GM10248 (cell line): ENCODE results near the gene DSTN.

Experiments
- CTCF ChIA-PET: fragments of 300-600 bp; sonication (Branson Sonifier 250); formaldehyde crosslinking; extraction: SDS; loops from one replicate; lab custom pipeline; 2021; ENCODE audit warnings: antibody characterized with exemption; lab: Yijun Ruan, JAX
- POLR2A ChIA-PET: fragments of 350-650 bp; sonication (Branson Sonifier 250); formaldehyde crosslinking; extraction: SDS; loops from one replicate; lab custom pipeline; 2020; ENCODE audit warnings: antibody characterized with exemption; lab: Yijun Ruan, JAX
- DNase-seq: peaks from one replicate; pipeline ENCODE4 v3.0.0; 2012; ENCODE audit errors: extremely low spot score
- TF ChIP-seq, protein P1 (sequence below): IDR thresholded peaks from 2 replicates; pipeline ENCODE4 v1.5.1; 2012; ENCODE audit warnings: mild to moderate bottlenecking, low read depth; ENCODE audit errors: extremely low read depth, missing control alignments, control extremely low read depth

The DSTN gene

DNA sequence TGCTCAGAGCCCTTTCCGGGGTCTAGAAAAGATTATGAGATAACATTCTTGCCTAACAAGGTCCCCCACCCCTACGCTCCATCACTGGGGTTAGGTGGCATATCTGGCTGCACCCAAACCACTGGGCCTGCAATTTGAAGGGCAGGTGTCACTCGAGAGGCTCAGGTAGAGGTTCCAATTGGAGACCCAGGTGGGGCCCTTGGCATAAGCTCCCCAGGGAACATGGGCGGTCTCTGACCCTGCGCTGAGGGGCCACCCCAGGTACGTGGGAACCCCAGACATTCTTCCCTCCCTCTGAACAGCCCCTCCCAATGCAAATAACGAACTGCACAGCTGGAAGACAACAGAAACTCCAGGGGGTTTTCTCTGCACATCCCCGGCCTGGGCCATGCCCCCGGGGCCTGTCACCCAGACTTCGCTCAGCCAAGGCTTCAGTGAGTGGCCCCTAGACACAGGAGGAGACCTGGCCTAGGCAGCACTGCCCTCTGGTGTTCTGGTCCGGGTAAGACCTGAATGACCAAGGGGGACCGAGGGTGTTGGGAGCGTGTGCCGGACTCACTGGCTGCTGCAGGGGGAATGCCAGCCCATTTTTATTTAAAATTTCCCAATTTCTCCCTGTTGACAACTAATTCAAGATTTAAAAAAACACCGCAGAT, 47.5 kb downstream of the DSTN start:
- peak; percentile 74 for DNase-seq
- TF ChIP-seq, protein P1, sequence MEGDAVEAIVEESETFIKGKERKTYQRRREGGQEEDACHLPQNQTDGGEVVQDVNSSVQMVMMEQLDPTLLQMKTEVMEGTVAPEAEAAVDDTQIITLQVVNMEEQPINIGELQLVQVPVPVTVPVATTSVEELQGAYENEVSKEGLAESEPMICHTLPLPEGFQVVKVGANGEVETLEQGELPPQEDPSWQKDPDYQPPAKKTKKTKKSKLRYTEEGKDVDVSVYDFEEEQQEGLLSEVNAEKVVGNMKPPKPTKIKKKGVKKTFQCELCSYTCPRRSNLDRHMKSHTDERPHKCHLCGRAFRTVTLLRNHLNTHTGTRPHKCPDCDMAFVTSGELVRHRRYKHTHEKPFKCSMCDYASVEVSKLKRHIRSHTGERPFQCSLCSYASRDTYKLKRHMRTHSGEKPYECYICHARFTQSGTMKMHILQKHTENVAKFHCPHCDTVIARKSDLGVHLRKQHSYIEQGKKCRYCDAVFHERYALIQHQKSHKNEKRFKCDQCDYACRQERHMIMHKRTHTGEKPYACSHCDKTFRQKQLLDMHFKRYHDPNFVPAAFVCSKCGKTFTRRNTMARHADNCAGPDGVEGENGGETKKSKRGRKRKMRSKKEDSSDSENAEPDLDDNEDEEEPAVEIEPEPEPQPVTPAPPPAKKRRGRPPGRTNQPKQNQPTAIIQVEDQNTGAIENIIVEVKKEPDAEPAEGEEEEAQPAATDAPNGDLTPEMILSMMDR, result peak; percentile 48
- ChIA-PET POLR2A (no interaction called here), CTCF (interaction anchor here (0.7 to 3.5 kb wide), 12 partner anchors 10 to 321 kb away, joined by 3 to 19 read pairs (median 6); partner anchors contain the start of gene BFSP1)

DNA sequence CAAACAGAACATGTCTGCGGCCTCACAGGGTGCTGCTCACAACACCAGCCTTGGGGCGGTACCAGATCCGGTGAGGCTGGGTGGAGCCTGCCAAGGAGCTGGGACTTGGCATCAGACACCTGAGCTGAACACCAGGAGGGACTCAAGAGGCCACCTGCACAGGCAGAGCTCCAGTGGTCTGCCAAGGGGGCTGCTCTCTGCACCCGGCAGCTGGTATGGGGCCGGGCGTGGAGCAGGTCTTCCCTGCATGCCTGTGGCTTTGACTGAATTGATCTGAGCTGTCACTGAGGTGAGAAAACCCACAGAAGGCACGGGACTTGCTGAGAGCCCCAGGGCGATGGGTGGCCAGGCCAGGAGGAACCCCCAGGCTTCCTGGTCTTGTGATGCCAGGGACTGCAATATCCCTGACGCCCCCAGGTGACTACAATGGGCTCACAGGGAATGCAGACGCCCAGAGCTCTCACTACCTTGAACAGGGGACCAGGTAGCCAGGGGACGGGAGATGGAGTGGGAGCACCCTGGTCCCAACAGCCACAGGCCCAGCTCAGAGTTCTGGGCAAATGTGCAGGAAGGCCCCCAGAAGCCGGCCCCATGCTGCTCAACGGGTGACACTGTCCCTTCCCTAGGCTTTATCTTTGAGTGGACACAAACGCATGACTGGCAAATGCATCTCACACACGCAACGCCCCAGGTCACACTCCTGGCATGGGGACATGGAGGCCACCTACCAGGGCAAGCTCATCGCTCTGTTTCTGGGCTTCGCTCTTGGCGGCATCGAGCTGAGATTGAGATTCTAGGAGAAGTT, 48.2 kb downstream of the DSTN start:
- TF ChIP-seq, protein P1, result no peak
- ChIA-PET POLR2A (no interaction called here), CTCF (interaction anchor here (0.7 to 3.5 kb wide), 11 partner anchors 9 to 114 kb away, joined by 3 to 19 read pairs (median 5); no protein-coding TSS in a partner anchor)
- no peak for DNase-seq

DNA sequence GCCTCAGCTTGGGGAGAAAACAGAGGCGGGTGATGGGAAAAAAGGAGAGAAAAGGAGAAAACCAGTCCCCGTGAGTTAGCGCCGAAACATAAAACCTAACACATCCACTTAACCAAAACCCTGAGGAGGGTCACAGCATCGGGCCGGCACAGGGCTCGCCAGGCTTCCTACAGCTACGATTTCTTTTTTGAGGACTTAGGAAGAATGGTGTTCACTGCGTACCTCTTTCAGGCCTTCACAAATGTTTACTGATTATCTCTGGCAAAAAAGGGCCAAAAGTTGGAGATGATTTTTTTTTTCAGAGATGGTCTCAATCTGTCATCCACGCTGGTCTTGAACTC, 48.8 kb downstream of the DSTN start:
- ChIA-PET POLR2A (no interaction called here), CTCF (interaction anchor here (0.8 to 3.5 kb wide), 7 partner anchors 12 to 113 kb away, joined by 3 to 19 read pairs (median 6); no protein-coding TSS in a partner anchor)
- DNase-seq, result no peak
- TF ChIP-seq, protein P1, result no peak

DNA sequence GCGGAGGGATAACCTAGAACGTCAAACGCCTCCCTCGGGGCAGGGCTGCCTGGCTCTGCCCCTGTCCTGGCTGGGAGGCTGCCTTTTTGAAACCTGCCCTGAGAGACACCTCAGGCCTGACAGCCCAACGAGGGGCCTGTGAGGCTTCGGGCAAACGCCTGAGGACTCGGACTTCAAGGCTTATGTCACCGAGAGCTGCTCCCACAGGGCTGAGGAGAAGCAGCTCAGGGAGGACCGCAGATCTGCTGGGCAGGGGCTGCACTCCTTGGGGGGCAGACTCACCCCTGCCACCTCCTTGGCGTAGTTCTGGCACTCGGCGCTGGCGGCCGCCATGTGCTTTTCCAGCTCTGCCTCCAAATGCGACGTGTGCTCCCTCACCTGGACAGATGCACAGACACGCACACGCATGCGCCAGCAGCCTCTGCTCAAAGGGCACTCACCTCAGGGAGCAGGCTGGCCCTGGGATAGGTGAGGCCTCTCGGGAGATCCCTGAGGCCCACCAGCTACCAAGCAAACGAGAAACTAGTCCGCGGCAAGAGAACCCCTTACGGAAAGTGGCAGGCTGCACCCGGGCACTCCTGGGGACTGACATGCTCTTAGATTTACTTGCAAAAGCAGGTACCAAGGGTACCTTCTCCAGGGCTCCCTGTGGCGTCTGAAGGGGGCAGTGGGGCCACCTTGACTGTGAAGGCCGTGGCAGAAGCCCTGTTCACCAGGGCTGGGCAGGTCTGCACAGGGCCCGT, 49.6 kb downstream of the DSTN start:
- TF ChIP-seq, protein P1, result no peak
- POLR2A ChIA-PET, result no interaction called here
- DNase-seq, result no peak
- CTCF ChIA-PET, result interaction anchor here (1.0 kb wide), 1 partner anchor 20 kb away, joined by 3 read pairs; no protein-coding TSS in a partner anchor

DNA sequence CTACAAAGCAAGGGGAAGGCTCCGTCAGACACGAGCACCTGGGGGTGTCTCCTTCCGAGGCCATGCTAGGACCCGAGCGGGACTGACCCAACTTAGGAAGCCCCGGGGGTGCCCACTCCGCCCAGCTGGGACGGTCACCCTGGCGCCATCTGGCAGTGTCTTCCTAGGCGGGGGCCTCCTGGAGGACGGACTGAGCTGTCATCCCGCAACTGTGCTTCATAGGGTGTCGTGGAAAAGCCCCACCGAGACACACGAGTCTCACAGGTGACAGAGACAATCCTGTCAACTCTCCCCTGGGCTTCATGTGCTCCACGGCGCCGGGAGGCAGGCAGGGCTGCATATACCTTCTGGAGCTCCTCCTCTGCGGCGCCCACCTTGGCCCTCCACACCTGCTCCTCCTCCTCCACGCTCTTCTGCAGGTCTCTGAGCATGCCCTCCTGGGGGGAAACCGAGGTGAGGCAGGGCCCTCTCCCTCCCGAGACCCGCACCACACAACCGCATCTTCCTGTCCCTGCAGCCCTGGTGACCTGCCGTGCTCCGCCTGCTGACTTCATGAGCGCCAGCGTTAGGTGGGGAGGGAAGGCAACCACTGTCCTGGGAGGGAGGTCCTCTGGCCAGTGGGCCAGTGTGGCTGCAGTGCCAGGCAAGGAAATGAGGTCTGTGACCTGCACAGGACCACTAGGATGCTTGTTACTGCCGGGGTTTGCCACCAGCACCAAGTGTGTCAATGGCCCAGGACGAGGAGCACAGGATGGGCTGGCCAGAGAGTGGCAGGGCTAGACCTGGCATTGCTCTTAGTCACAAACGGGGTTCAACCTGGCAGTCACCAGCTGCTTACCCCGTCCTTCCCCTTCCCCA, 50.7 kb downstream of the DSTN start:
- POLR2A ChIA-PET, result no interaction called here
- TF ChIP-seq, protein P1, result no peak
- no peak for DNase-seq
- CTCF ChIA-PET, result interaction anchor here (1.0 to 1.7 kb wide), 3 partner anchors 10 to 21 kb away, joined by 3 to 7 read pairs (median 4); no protein-coding TSS in a partner anchor
